Stimulated activated CD4-positive, alpha-beta T cell treated with anti-CD3 and anti-CD28 coated beads, TNF-alpha, amount 100 ng/mL, for 48 hours (primary cell): ENCODE measurements around the gene LINC01488.

Source experiments
- DNase-seq, 3 donors: peaks; one replicate each; pipeline ENCODE4 v3.0.0-alpha.2; 2020; ENCODE audit warnings: low read depth in 3 of 3

LINC01488 gene

DNA sequence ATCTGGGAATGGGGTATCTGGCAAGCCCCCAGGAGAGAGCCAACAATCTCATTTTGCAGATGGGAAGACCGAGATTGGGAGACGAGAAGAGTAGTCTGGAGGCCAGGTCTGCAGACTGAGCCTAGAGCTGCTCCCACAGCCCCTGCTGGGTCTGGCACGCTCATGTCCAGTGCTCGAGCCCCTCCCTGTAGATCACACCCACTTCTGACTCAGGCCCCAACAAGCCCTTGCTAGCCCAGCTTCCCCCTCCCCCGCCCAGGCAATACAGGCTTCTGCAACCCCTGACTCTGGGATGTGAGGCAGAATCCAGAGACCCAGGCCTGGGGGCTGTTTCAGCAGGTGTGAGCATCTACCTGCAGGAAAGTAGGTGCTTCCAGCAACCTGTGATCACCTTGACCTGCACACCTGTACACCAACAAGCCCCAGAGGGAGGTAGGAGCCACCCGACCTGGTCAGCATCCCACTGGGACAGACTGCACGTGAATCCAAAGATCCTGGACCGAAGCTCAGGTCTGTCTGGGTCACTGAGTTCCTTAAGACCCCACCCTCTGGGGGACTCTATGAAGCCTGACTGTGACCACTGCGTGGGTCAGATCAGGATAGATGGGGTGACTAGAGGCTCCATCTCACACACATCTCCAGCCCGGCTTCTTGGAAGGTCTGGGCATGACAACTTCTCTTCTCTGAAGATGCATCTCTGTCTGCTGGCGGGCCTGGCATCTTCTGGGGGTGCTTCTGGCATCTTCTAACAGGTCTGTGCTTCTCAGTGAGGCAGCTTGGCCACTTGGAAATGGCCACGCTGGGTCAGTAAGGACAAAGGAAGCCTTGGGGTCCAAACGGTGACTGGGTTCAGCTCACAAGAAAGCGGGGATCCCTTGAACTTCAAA is 29.3 kb downstream of the LINC01488 start:
- no peak for DNase-seq

GRCh38 chr11:69511358-69512055 is 30.0 kb downstream of the LINC01488 start:
- no peak for DNase-seq

GRCh38 chr11:69512136-69512535 is 30.7 kb downstream of the LINC01488 start:
- DNase-seq: no peak

GRCh38 chr11:69512790-69513189 is 31.3 kb downstream of the LINC01488 start:
- no peak for DNase-seq

DNA sequence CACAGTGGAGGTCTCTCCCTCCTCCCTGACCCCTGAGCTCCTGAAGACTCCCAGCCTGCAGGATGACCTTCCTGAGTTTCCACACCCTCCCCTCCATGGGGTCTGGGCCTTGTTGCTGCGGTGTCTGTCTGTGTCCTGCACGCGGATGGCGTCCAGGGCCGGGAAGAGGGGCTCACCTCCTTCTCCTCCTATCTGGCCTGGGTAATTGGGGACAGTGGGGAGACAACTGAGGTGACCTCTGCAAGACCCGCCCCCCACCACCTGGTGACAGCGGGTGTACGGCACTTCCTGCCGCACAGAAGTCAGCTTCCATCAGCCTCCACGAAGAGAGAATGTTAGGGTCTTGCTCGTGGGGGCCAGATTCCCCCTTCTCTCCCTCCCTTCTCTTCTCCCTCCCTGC is 31.7 kb downstream of the LINC01488 start:
- DNase-seq: no peak

DNA sequence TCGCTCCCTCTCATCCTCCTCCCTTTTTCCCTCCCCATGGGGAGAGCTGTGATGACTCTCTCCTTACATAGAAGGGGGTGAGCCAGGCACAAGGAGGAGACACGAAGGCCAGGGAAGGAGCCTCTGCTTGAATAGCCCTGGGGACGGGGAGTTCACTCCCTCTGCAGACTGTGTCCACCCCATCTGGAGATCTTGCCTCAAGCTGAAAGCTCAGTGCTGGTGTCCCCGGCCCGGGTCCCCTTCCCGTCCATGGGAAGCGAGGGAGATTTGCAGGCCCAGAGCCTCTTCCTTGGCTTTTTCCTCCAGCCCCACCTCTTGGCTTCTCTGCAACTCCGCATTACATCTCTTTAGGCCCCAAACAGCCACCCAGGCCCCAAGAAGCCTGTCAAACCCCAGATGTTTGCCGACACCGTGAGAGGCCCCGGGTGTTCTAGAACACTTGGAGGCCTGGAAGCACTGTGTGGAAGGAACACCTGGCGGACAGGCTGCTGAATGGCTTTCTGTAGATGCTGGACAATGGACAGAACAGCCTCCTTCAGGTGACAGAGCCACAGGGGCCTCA is 32.3 kb downstream of the LINC01488 start:
- DNase-seq: no peak

DNA sequence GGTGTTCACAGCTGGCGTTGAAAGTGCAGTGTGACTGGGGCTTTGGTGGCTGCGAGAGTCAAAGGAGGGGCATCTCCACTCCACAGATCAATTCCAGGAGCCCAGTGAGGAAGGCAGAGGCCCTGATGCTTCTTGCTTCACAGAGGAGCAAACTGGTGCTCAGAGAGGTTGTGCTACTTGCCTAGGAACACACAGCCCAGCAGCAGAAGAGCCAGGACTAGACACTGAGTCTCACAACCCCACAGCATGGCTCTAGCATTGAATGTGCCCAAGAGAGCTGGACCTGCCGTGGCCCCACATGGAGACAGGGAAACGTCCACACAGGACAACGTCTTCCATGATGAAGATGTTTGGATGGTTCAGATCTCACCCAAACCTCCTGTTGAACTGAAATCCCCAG is 33.3 kb downstream of the LINC01488 start:
- DNase-seq: no peak

- DNase-seq: no peak
These were observed 34.1 kb downstream of the LINC01488 start for GRCh38 chr11:69515271-69516245.

- DNase-seq: no peak
These were observed 35.1 kb downstream of the LINC01488 start for GRCh38 chr11:69516526-69516925.

DNA sequence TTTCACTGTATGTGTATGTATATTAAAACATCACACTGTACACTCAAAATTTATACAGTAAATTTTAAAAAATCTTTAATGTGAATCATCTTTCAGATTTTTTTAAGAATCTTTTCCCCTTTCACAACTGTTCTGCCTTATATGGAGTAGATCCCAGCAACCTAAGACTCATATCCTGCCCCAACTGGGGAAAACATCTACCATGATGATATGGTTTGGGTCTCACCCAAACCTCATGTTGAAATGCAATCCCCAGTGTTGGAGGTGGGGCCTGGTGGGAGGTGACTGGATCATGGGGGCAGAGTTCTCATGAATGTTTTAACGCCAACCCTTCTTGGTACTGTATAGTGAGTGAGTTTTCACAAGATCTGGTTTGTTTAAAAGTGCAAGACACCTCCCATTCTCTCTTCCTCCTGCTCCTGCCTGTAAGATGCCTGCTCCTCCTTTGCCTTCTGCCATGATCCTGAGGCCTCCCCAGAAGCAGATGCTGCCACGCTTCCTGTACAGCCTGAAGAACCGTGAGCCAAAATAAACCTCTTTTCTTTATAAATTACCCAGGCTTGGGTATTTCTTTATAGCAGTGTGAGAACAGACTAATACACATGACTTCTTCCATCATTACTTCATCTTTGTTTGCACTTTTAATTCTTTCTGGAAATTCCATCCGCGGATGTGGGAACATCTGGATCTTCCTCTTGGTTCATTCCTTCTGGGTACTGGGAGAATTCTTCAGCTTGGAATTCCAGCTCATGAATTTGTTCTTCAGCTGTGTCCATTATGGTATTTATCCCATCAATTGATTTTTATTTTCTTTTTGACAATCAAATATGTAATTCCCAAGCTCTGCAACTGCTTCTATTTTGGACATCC is 36.9 kb downstream of the LINC01488 start:
- DNase-seq: no peak

DNA sequence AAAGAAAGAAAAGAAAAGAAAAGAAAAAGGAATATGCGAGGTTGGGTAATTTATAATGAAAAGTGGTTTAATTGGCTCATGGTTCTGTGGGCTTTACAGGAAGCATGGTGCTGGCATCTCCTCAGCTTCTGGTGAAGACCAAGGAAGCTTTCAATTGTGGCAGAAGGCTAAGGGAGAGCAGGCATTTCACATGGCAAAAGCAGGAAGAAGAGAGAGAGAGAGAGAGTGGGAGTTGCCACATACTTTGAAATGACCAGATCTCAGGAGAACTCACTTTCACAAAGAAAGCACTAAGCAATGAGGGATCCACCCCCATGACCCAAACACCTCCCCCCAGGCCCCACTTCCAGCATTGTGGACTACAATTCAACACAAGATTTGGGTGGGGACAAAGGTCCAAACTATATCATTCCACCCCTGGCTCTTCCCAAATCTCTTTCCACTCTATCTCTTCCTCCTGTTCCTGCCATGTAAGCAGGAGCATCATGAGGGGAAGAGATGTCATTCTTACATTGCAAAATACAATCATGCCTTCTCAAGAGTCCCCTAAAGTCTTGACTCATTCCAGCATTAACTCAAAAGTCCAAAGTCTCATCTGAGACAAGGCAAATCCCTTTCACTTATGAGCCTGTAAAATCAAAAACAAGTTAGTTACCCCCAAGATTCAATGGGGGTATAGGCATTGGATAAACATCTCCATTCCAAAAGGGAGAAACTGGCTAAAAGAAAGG is 38.9 kb downstream of the LINC01488 start:
- DNase-seq: no peak

DNA sequence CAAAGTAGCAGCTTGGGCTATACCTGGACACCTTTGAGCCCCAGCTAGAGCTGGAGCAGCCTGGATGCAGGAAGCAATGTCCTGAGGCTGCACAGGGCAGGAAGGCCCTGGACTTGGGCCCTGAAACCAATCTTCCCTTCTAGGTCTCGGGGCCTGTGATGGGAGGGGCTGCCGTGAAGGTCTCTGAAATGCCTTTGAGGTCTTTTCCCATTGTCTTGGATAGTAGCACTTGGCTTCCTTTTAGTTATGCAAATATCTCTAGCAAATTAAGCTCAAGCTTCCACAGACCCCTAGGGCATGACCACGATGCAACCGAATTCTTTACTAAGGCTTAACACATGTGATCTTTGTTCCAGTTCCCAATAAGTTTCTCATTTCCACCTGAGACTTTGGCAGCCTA is 40.0 kb downstream of the LINC01488 start:
- no peak for DNase-seq

DNA sequence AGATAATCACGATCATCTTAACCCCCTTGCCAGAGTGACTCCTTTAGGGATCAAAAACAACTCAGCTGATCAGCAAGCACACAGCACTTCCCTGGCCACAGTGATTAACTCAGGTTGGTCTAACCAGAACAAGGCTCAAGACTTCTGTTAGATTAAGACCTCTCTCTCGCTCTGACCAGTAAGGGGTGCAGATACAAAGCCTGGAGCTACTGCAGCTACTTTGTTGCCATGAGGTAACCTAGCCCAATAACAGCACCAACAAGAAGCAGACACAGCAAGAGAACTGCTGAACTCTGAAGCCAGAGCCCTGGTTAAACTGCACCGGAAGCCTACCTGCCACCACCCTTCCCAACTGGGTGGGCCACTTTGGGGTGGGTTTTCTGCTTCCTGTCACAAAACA is 42.0 kb downstream of the LINC01488 start:
- DNase-seq: no peak

DNA sequence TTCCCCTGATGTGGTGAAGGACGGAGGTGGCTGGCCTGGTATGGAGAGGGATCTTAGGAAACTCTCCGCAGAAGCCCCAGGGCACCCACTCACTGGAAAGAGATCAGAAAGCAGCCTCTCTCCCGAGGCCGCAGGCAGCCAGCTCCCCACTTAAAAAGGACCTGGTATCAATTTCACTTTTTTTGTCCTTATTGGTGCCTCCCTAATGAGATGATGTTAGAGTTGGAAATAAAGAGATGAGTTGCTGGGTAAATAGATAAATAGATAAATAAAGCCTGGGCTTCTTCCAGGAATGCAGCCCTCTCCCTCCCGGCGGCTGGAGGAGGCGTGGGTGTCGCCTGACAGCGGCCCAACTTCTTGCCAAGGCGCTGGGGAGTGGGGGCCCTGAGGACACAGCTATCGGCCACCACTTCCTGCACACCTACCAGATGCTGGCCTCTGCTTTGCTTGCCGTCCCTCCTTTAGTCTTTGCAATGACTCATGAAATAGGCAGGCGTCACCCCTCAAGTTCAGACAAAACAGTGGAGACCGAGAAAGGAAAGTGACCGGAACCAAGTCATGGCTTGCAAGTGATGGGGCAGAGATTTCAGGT is 42.9 kb downstream of the LINC01488 start:
- no peak for DNase-seq

DNA sequence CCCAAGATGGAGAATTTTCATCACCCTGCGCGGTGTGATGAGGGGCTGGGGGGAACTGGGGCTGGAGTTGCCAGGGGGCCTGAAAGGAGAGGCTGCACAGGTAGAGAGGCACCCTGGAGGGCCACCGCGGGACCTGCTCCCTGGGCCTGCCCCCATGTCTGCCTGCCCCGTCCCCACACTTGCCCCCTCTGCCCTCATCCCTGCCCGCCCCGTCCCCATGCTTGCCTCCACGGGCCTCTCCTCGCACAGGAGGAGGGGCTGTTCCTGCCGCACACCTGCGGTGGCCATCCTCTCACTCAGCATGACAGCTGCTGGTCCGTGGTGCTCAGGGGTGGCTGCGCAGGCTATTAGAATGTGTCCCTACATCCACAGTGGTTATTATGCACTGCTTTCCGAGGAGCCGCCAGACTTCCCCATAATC is 43.5 kb downstream of the LINC01488 start:
- no peak for DNase-seq

GRCh38 chr11:69525516-69526452 is 44.3 kb downstream of the LINC01488 start:
- no peak for DNase-seq

GRCh38 chr11:69526453-69526810 is 45.0 kb downstream of the LINC01488 start:
- no peak for DNase-seq

GRCh38 chr11:69529001-69529400 is 47.5 kb downstream of the LINC01488 start:
- DNase-seq: no peak
